NCI-H748 treated with DMSO at 0.1 percent for 48 hours (cell line): ENCODE results near the gene ZNF337.
"Not testable (repeated sequence)": the region's sequence is repeated elsewhere in the genome, so short reads cannot be mapped to it uniquely, and the experiment has no call there.

Experiments used
- DNase-seq: peaks from one replicate; lab custom pipeline; 2025; lab: John Stamatoyannopoulos, UW

The ZNF337 gene

DNA sequence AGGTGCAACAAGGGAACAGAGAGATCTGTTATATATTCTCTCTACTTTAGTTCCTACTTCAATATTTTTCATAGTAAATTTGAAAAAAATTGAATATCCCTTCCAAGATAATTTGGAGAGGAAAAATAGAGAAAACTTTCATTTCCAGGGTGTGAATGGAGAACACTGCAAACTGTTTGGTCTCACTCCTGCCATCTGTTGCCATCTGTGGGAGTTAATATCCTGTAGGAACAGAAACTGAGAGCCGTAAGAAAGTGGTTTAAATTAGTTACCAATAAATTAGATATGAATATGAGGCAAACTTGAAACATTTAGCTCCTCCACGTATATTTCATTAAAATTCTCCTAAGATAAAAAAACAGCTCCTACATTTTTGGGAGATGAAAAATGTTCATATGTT is 4.2 kb downstream of the ZNF337 start:
- no peak for DNase-seq

DNA sequence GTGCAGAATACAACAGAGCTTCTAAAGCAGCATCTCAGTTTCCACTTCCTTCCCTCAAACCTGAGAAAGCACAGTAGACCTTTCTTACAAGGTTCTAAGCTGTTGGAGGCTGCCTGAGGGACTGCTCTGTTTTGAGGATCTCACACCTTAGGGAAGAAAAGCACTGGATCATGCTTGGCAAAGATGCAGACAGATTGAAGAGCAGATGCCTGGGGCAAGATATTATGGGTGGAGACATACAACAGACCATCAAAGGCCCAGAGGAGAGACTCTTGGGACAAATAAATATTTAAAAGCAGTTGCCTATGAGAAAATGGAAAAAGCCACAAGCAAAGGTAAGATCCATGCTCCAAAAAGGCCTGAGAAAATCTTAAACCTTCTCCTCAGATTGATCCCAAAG is 6.2 kb downstream of the ZNF337 start:
- DNase-seq, result no peak

DNA sequence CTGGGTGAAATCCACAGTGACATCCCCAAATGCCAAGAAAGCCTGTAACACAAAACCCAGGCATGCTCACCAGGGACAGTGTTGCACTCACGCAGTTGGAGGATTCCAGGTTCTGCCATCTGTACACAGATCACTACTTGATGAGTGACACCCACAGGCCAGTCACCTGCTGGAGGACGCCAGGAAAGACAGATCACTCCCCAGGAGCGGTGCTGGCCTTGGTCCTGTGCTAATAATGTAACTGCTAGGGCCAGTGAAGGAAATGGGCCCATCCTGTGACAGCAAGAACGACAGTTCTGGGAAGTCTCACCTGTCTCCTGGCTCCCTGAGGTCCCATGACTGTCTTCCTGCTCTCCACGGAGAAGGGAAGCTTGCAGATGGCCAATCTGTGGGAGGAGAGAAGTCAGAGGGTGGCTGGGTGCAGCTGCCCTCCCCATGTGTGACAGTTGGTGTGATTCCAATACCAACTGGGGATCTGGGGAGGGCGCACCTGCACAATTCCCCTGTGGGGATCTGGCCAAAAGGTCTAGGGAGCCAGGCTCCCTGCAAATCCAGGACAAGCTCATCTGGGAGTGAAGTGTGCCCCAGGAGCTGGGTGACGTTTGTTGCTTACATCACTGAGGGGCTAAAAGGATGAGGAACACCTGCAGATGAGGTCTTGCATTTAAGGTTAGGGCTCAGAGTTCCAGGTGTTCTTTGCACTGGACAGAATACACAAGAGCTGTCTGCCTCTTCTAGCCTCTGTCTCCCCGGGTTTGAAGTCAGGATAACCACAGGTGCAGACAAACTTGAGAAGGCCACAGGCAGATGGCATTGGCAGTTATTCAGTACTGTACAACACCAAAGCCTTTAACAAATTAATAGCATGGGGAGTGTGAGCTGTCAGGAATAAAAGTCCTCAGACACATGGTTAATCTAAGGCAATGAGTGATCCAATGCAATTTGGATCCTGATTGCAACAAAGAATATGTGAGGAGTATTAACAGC is 10.3 kb downstream of the ZNF337 start:
- no peak for DNase-seq

DNA sequence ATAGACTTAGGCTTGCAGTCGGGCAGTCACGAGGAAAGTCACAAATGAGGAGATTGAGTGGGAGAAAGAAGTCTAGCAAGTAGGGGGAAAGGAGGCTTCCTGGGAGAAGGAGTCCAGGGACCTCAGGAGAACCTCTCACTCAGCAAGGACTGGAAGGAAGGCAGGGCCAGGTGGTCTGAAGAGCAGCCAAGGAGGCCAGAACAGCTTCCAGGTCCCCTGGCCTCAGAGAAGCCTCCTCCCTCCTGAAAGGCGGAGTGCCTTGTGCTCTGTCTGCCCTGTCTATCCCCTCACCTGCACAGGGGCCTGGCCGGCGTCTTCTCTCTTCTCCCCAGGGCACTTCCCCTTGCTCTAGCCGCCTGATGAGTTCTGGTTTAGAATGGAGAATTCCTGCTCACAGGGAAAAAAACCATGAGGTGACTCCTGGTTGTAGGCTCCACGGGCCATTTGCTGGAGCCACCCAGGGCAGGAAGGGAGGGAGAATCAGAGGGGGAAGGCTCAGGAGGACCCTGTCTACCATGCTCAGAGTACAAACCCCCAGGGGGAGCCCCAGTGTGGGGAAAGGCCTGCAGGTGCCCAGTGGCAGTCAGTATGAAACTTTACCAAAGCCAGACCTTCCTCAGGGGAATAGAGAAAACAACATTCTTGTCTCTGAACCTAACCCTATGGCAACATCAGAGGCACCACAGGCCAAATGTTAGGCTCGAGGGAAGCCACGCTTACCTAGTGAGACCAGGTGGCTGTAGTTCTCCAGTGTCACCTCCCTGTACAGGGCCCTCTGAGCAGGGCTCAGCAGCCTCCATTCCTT is 11.2 kb downstream of the ZNF337 start:
- no peak for DNase-seq

DNA sequence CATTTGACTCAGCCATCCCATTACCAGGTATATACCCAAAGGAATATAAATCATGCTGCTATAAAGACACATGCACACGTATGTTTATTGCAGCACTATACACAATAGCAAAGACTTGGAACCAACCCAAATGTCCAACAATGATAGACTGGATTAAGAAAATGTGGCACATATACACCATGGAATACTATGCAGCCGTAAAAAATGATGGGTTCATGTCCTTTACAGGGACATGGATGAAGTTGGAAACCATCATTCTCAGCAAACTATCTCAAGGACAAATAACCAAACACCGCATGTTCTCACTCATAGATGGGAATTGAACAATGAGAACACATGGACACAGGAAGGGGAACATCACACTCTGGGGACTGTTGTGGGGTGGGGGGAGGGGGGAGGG is 12.8 kb downstream of the ZNF337 start:
- not testable (repeated sequence) for DNase-seq

GRCh38 chr20:25683050-25683449 is 13.6 kb downstream of the ZNF337 start:
- no peak for DNase-seq

- no peak for DNase-seq
These were observed 20.4 kb downstream of the ZNF337 start for GRCh38 chr20:25676164-25676809.

DNA sequence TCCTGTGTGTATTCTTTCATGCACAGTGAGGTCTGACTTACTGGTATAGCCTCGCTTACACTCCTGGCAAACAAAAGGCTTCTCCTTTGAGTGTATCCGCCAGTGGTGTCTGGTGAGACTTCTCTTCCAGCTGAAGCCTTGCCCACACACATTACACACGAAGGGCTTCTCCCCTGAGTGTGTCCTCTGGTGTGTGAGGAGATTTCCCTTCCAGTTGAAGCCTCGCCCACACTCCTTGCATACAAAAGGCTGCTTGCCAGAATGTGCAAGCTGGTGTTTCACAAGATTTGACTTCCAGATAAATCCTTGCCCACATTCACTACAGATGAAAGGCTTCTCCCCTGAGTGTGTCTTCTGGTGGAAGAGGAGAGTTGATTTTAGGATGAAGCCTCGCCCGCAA is 21.5 kb downstream of the ZNF337 start:
- no peak for DNase-seq

GRCh38 chr20:25672659-25673235 is 23.9 kb downstream of the ZNF337 start:
- no peak for DNase-seq

- no peak for DNase-seq
These were observed 26.7 kb downstream of the ZNF337 start for GRCh38 chr20:25669826-25670422.

DNA sequence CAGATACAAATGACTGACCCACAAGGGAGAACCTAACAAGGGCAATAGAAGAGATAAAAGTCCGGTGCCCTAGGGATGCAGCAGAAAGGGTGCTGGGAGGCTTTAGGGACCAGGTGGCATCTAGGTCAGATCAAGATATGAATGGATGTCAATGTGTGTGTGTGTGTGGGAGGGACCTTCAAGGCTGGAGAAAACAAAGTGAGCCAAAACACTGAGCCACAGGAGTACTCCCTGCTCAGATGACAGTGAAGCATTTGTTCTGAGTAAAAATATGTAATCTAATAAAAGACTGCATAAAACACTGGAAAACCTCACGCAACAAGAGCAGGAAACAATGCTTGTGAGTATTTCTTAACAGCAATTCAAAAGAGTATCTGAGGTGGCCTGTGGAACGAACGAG is 28.2 kb downstream of the ZNF337 start:
- DNase-seq, result no peak

GRCh38 chr20:25659999-25660398 is 36.7 kb downstream of the ZNF337 start:
- DNase-seq, result no peak

DNA sequence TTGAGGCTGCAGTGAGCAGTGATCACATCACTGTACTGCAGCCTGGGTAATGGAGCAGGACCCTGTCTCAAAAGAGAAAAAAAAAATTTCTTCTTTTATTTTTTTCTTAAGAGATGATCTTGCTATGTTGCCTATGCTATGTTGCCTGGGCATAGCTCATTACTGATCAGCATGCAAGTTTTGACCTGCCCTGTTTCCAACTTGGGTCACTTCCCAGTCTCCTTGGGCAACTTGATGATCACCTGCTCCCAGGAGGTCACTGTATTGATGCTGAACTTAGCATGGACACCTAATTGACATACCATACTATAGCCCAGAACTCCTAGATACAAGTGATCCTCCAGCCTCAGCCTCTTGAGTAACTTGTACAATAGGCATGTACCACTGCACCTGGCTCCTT is 42.2 kb downstream of the ZNF337 start:
- DNase-seq, result no peak

GRCh38 chr20:25652866-25653265 is 43.8 kb downstream of the ZNF337 start:
- not testable (repeated sequence) for DNase-seq

DNA sequence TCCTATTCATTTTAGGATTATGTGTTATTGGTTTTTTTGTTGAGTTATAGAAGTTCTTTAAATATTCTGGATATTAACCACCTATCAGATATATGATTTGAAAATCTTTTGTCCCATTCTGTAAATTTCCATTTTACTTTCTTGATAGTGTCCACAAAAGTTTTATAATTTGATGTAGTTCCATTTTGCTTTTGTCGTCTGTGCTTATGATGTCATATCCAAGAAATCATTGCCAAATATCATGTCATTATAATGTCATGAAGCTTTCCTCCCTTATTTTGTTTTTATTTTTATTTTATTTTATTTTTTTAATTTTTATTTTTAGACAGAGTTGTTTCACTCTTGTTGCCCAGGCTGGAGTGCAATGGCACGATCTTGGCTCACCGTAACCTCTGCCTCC is 51.8 kb downstream of the ZNF337 start:
- DNase-seq, result no peak

- DNase-seq, result no peak
These were observed 52.9 kb downstream of the ZNF337 start for GRCh38 chr20:25643716-25644115.

DNA sequence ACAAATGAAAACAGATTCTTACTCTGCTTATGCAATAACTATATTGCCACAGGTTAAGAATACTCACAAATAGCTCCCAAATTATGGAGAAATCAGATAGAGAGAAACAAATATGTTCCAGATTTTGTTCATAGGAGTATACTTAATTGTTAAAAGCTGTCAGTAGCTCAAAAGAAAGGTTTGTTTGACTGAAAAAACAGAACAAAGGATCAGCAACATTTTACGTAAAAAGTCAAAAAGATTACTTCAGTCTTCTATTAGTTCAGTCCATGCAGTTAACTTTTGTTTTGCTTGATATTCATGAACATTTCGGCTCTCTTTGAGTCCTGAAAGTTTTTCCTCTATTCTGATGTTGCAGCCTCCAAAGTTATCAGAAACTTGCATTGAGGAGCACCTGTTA is 59.4 kb downstream of the ZNF337 start:
- DNase-seq, result no peak

DNA sequence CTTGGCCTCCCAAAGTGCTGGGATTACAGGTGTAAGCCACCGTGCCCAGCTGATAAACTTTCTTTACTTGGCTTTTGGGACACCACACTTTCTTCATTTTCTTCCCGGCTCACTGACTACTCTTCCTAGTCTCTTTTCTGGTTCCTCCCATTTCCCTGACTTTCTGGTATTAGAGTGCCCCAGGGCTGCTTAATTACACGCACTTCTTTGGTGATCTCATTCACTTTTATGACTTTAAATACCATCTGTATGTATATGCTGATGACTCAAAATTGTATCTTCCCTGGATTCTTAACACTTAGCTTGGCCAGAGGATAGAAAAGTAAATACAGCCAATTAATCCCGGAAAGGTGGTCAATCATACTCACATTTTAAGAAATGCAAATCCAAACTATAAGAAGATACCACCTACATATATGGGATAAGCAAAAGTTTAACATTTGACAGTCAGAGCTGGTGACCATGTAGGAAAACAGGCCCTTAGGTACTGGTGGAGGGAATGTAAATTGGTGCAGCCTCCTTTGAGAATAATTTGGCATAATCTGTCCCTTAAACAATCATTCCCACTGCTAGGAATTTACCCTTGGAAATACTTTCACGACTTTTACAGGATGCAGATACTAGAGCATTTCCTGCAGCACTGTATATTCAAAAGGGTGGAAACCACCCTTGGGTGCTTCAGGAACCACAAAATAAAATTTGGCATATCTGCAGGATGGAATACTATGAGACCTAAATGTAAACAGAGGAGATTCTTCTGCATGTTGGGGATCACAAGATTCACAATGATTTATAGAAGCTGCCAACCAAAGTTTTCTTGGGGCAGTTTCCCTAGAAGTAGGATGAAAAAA is 63.5 kb downstream of the ZNF337 start:
- DNase-seq, result no peak

GRCh38 chr20:25630615-25631014 is 66.0 kb downstream of the ZNF337 start:
- not testable (repeated sequence) for DNase-seq

GRCh38 chr20:25629816-25630499 is 66.7 kb downstream of the ZNF337 start:
- no peak for DNase-seq
